Immature natural killer cell (primary cell): ENCODE results near the gene SEC31A. TPM values are rescaled to one million over a fixed set of nuclear protein-coding genes. Genes with fewer than 3 reads are reported as not detected.

Experiments
- DNase-seq, 3 donors: peaks; one replicate each; pipeline ENCODE4 v3.0.0; 2022; ENCODE audit warnings: mixed read lengths in 1 of 3
- H3K27ac Mint-ChIP-seq, 6 donors: one replicate each; pipeline ENCODE4 v1.8.0; 2020; ENCODE audit warnings: mixed read lengths in 6 of 6, mild to moderate bottlenecking in 5 of 6, inconsistent platforms in 4 of 6, moderate library complexity in 3 of 6
- H3K27me3 Mint-ChIP-seq, 3 donors: one replicate each; pipeline ENCODE4 v1.8.0; 2020 to 2021; ENCODE audit warnings: low read depth in 3 of 3, mild to moderate bottlenecking in 3 of 3, mixed read lengths in 3 of 3, moderate library complexity in 3 of 3, inconsistent platforms in 1 of 3
- H3K36me3 Mint-ChIP-seq, 3 donors: one replicate each; pipeline ENCODE4 v1.8.0; 2020; ENCODE audit warnings: mixed read lengths in 3 of 3, inconsistent platforms in 2 of 3, mild to moderate bottlenecking in 2 of 3
- H3K4me1 Mint-ChIP-seq, 2 donors: one replicate each; pipeline ENCODE4 v1.8.0; 2020; ENCODE audit warnings: inconsistent platforms in 2 of 2, mild to moderate bottlenecking in 2 of 2, mixed read lengths in 2 of 2, moderate library complexity in 1 of 2
- H3K4me3 Mint-ChIP-seq, 5 donors: one replicate each; pipeline ENCODE4 v1.8.0; 2020; ENCODE audit warnings: mild to moderate bottlenecking in 5 of 5, mixed read lengths in 5 of 5, inconsistent platforms in 3 of 5, moderate library complexity in 3 of 5
- H3K9me3 Mint-ChIP-seq, 6 donors: one replicate each; pipeline ENCODE4 v1.8.0; 2020; ENCODE audit warnings: mild to moderate bottlenecking in 6 of 6, mixed read lengths in 6 of 6, inconsistent platforms in 4 of 6, moderate library complexity in 3 of 6
- polyA plus RNA-seq, 3 donors: library from polyadenylated mRNA; unstranded; fragments of 300-500 nt; fragmentation: Illumina TruSeq; gene quantifications; one replicate each; pipeline ENCODE4 v1.2.3, GENCODE V29; 2021

The SEC31A gene
- polyA plus RNA-seq, 3 donors from 2014 or later: 109 to 150 (median 147) TPM

- Mint-ChIP-seq H3K36me3 (peaks cover 0 to 6% (median 0%) of the 10 kb centered on the region in 3 donors), H3K27me3 (peaks cover 0 to 4% (median under 1%) of the 10 kb centered on the region in 3 donors), H3K27ac (no peak overlapping the region)
These were observed 115.7 kb downstream of the SEC31A start for GRCh38 chr4:82775243-82775642.

GRCh38 chr4:82774711-82775171 lies 116.2 kb downstream of the SEC31A start:
- Mint-ChIP-seq H3K27me3 (peaks cover 0 to 4% (median 2%) of the 10 kb centered on the region in 3 donors), H3K9me3 (no peaks in the 10 kb centered on the region), H3K36me3 (peaks cover 0 to 6% (median 0%) of the 10 kb centered on the region in 3 donors), H3K4me1 (peaks cover 0 to 8% of the 10 kb centered on the region in 2 donors), H3K4me3 (no peak overlapping the region), H3K27ac (no peak overlapping the region)
- no peak for DNase-seq

More at GRCh38 chr4:82775243-82775642, 115.7 kb downstream of the SEC31A start:
- Mint-ChIP-seq H3K9me3 (no peaks in the 10 kb centered on the region), H3K4me3 (no peak overlapping the region), H3K4me1 (peaks cover 0 to 8% of the 10 kb centered on the region in 2 donors)
- no peak for DNase-seq

- no peak overlapping the region for H3K27ac Mint-ChIP-seq
- H3K36me3 Mint-ChIP-seq: peaks cover 0 to 9% (median 0%) of the 10 kb centered on the region in 3 donors
- no peak for DNase-seq
- H3K27me3 Mint-ChIP-seq: peaks cover 0 to 4% (median 2%) of the 10 kb centered on the region in 3 donors
- H3K4me1 Mint-ChIP-seq: peaks cover 0 to 8% of the 10 kb centered on the region in 2 donors
- no peak overlapping the region for H3K4me3 Mint-ChIP-seq
- H3K9me3 Mint-ChIP-seq: no peaks in the 10 kb centered on the region
These were observed 117.9 kb downstream of the SEC31A start for GRCh38 chr4:82773057-82773456.

DNA sequence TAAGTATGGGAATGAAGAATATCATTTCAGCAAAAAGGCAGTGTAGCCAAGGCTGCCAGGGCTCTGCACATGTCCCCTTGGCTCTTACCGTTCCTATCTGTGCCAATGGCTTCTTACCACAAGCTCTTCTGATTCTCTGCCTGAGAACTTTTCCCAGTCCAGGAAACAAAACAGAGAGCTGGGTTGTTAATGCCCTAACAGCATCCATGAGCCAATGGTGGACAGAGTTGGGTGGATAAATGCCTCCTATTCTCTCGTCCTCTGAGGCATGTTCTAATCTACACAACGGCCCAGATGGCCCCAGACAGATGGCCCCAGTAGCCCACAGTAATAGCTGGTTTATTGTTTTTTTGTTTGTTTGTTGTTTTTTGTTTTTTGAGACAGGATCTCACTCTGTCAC lies 120.3 kb downstream of the SEC31A start:
- Mint-ChIP-seq H3K4me1 (peaks cover 0 to 8% of the 10 kb centered on the region in 2 donors), H3K27ac (no peak overlapping the region), H3K4me3 (no peak overlapping the region), H3K27me3 (peaks cover 3 to 4% (median 4%) of the 10 kb centered on the region in 3 donors), H3K9me3 (peaks cover 8 to 17% (median 12%) of the 10 kb centered on the region in 6 donors), H3K36me3 (peaks cover 11 to 13% (median 12%) of the 10 kb centered on the region in 3 donors)
- DNase-seq: no peak

Other genes with a start within 250 kb of the SEC31A start
- gene SCD5, start 92.4 kb downstream of the SEC31A start, polyA plus RNA-seq: 10 to 100 TPM in 2 of 3 donors, 1 to 10 TPM in 1; 4.6 to 16.1 (median 11.3) TPM
- gene THAP9, start 9.6 kb upstream of the SEC31A start, polyA plus RNA-seq: 1 to 10 TPM; 1.5 to 4.2 (median 2.1) TPM
- gene LIN54, start 119.7 kb upstream of the SEC31A start, polyA plus RNA-seq: 10 to 100 TPM in 1 of 3 donors, 1 to 10 TPM in 2; 5.5 to 13.1 (median 6.9) TPM
- 10 to 100 TPM; 61.0 to 90.6 (median 71.1) TPM for gene COPS4, start 144.0 kb upstream of the SEC31A start, polyA plus RNA-seq
- gene PLAC8, start 223.6 kb upstream of the SEC31A start, polyA plus RNA-seq: 1,000 to 10,000 TPM; 1,450 to 1,724 (median 1,466) TPM